Measurements from ENCODE around the gene ACIN1.
"Not testable (repeated sequence)": the region's sequence is repeated elsewhere in the genome, so short reads cannot be mapped to it uniquely, and the experiment has no call there.

The ACIN1 gene

DNA sequence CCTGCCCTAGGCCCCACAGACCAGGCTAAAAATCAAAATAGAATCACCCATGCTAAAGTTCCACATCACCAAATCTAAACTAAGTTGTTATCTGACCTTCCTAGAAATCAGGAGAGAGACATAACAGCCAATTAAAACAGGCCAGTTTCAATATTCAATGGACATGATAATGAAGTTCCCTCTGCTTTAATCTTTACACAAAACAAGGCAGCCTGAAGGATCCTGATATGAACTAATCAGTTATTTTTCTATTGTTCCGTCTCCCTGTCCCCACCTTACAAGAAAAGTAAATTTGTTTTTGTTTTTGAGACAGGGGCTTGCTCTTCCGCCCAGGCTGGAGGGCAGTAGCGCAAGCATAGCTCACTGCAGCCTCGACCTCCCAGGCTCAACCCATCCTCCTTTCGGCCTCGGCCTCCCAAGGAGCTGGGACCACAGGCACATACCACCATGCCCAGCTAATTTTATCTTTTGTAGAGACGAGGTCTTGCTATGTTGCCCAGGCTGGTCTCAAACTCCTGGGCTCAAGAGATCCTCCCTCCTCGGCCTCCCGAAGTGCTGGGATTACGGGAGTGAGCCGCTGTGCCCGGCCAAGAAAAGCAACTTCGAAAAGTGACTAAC is 29.5 kb upstream of the ACIN1 start:
- no peak for FAIRE-seq

DNA sequence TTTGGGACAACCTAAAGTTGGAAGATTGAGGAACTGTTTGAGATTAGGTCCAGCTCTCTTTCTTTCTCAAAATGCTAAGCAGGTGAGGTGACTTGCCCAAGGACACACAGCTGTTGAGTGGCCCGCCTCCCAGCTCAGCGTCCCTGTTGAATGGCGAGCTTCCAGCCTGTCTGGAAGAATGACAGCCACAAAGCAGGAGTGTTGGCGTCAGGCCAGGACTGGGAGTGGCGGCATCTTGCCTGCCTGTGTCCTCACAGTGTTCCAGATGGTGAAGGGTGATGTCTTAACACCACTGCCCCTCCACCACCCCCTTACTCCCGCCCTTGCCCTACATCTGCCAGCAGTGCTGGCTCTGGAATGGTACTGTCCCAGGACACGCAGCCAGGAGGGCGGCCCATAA is 28.5 kb upstream of the ACIN1 start:
- no peak for FAIRE-seq

DNA sequence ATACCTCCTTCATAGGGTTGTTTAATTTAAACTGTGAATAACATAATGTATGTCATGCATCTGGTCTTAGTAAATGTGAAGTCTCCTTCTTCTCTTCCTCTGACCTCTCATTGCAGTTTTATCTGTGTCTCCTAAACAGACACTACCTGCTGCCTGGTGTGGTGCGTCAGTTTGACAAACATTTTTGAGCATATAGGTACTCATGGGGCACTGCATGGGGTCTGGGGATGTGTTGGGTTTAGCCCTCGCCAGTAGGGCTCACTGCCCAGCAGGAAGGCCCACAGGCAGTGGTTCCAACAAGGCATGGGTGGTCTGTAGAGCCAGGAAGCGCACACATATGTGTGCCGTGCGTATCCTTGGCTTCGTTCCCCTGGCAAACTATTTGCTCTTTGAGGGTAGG is 27.1 kb upstream of the ACIN1 start:
- no peak for FAIRE-seq

DNA sequence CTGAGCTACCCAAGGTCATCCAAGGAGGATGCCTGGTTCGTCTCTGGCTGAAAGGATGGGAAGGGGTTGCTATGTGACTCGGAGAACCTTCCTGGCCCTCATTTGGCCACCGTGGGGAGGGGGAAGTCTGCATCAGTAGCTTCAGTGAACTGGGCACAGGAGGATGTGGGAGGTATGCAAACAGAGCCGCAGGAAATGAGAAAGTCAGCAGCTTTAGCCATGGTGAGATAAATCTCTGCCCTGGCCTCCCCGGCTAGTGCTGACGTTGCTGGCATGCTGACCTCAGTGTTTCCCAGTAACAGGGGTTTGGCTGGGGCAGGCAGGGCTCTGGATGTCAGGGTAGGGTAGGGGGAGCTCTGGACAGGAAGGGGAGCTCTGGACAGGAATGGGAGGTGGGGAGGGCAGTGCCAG is 26.4 kb upstream of the ACIN1 start:
- no peak for FAIRE-seq

DNA sequence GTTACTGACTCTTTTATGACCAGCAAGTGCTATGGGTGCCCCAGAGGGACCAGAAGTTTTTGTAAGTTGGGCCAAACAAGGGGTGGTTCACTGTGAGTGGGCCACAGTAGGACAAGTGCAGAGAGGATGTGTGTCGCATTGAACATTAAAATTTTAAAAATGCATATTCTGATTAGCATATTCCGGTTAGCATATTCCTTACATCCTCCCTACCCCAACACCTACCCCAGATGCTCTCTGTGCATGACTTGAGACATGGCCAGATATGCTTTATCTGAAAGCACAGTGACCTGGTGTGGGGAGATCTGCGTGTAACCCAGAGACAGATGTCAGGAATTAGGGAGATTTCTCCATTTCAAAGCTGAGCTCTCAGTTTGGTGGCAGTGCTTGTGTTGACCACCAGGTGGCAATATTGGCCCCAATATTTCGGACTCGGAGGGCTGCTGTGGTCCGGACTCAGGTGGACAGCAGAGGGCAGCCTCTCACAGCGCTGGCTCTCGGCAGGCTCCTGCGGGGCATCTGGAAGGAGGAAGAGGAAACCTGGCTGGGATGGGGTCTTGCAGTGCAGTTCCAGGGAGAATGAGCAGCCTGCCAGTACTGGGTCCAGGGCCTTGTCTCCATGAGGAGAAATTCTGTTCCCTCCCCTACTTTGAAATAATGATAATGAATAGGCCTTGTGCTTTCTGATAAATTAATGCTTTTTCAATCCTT is 25.8 kb upstream of the ACIN1 start:
- no peak for FAIRE-seq

DNA sequence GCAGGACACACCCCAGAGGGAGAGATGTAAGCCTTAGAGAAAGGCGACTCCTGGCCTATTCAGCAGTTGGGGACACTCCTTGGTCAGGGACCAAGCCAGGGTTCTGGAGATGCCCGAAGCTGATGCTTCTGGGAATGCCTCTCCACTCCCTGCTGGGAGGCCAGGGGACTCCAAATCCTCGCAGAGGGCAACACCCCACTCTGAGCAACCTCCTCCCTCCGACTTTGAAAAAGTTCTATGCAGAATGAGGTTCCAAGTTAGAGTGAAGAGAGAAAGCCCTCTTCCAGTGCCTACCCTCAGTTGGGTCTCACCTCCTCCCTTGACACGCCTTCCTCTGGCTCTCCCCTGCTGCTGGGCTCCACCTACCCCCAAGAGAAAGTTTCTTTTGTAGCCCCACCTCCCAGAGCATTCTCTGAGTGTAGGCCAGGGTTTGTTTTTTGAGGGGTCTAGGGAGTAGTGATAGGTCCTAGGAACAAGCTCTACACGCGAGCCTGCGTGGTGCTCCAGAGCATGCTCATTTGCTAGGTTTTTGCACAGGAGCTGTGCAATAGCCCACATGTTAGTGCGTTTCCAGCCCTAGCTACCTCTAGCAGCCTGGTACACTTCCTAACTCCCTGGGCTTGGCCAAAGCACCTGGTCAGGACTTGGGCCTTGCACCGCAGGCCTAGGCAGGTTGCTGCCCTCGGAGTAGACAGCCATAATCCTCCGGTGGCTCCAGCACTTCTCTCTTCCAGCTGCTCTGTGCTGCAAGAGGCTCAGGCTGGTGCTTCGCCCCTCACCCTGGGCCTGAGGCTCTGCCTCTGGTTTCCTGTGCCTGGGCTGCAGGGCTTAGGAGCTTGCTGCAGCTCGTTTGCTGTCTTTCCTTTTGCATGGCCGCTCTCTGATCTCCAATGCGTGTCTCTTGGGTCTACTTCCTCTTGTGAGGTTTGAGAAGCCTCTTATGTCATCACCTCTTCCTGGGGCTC is 24.7 kb upstream of the ACIN1 start:
- FAIRE-seq = no peak

DNA sequence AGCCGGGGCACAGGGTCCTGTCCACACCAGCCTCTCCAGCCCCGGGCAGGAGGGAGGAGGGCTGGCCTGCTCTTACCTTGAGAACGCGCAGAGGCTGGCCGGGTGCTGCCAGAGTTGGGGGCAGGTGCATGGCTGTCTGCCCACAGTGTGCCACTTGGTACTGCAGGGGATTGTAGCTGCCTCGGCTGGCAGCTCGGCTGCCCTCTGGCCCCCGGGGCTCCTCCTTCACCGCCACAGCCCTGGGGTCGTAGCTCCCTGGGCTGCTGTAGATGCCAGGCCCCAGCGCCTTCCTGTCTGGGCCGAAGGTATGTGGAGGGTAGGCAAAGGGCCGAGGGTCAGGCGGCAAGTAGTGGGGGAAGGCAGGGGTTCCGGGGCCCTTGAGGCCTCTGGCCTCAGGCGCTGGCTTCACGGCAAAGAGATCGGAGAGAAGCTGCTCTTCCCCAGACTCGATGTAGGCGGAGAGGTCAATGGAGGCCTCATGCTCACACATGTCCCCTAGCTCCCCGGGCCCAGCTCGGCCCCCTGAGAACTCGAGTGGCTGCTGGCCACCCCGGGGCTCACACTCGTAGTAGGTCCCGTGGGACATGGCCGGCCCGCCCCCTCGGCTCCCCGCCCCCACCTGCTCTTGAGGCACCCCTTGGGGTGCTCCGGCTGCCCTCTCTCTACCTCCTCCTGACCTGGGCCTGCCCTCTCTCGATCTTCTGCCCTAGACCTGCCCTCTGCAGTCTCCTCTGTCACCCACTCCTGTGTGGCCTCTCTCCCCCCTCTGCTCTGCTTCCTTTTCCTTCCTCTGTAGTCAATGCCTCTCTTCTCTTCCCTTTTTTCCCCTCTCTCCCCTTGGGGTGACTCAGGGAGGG is 23.8 kb upstream of the ACIN1 start, which contains the start of gene CEBPE:
TSS of gene CEBPE (minus strand) at position 750 of the 857 bp plus-strand sequence. CDS start at position 586, 164 bp downstream.
- no peak for FAIRE-seq

DNA sequence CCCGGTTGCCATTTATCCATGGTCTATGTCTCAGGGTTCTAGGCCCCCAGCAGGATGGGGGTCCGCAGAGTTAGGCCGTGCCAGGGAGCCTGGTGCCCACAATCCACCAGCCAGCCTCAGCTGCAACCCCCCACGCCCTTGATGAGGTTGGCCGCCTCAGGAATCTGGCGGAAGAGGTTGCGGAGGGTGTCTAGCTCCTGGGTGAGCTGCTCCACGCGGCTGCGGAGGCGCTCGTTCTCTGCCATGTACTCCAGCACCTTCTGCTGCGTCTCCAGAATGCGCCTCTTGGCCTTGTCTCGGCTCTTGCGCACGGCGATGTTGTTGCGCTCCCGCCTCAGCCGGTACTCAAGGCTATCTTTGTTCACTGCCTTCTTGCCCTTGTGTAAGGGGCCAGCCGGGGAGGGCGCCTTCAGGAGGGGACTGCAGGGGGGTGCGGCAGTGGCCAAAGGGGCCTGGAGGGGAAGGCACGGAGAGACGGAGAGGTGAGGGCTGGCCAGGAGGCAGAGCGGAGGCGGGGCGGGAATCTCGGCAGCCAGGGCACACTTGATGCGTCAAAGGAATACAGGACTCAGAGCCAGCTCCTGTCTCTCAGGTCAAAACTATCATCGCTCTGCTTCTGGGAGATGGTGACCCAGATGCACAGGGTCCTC is 22.6 kb upstream of the ACIN1 start:
- FAIRE-seq = no peak

DNA sequence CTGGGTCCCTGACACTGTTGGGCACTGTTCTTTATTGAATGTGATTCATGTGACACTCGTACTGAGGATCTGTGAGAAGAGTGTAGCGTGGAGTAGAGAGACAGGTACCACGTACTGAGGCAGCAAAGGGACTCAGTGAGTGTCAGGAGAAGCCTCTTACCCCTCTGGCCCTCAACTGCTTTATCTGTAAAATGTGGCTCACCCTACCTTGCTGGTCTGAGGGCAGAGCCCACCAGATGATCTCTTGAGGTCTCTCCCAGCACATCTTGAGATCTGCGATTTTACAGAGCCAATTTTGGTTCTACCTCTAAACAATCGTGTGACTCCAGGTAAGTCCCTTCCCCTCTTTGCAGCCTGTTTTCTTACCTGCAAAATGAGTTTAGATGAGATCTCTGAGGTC is 21.0 kb upstream of the ACIN1 start:
- no peak for FAIRE-seq

DNA sequence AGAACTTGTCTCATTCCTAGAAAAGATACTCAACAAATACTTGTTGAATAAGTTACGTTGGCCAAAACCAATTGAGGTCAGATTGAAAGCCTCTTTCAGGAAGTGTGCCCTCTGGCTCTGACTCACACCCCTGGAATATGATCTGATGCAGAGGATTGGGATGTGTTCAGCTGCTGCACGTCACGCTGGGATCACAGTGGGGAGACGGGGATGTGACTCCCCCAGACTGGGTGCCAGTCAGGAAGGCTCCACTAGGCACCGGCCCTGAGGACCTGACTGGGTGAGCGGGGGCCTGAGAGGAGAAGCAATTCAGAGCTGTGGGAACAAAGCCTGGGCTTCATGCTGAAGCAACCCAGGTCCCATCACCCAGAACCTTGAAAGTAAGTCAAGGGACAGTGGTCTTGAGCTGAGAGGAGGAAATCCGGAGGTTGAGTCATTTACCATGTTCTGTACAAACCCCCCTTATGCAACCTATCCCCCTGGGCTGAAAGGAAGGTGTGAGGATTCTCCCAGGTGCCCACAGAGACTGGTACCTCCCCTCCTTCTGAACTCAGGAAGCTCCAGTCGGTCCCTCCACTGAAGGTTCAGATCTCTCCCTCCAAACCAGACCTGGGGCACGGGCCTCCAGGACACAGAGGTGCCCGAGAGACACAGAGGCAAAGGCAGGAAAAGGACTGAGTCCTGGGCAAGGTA is 20.2 kb upstream of the ACIN1 start:
- no peak for FAIRE-seq

DNA sequence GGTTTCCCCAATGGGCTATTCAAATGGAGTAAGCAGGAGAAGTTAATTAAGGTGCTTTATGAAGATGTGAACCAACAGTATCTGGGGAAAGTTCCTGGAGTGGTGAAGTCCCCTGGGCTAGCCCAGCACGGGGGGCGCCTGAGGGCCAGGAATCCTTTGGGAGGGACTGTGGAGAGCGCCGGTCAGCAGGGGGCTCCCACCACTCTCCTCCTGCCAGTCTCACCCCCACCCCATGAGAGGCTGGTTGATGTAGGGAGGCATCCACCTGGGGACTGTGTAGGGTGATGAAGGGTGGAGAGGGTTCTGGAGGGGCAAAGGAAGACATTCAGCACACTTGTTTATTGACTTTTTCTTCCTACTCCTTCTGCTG is 19.7 kb upstream of the ACIN1 start:
- no peak for FAIRE-seq

DNA sequence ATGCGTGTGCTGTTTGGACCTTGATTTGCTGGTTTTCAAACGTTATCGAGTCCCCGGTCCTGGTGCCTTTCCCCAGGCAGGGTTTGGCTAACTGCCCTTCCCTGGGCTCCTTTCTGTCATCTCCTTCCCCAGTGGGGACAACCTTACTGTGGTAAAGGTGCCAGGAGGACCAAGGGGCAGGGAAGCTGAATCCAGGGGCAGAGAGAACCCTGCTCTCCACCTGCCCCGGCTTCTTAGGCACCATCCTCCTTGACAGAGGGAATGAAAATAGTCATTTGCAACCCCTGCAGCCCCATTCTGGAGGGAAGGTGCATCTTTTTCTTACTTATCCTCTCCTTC is 19.2 kb upstream of the ACIN1 start:
- FAIRE-seq = no peak

DNA sequence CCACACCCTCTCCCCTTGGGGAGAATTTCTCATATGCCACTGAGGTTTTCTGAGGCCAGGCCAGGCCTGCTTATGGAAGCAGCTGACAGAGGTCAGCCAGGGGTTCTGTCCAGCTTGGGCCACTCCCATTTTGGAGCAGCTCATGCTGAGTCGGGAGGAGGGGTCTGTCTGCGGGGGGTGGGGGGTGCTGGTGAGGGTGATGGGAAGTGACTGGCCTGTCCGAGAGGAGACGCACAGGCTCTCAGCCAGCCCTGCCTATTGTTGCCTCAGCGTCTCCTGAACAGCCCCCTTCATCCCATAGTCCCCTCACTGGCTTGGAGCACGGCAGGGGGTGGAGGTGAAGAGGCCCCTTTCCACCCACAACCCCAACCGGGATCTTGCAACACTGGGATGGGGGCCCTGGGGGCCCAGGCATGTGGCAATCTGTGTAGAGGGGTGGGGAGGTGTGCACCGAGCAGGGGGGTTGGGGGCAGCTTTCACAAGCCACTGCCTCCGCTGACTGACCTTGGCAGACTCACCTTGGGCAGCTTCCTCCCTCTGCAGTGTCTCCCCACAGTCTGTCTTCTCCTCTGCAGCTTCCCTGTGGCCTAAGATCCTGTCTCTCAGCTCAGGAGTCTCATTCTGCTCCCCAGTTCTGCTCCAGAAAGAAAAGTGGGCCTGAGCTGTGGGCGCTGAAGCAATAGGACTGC is 18.6 kb upstream of the ACIN1 start:
- no peak for FAIRE-seq

DNA sequence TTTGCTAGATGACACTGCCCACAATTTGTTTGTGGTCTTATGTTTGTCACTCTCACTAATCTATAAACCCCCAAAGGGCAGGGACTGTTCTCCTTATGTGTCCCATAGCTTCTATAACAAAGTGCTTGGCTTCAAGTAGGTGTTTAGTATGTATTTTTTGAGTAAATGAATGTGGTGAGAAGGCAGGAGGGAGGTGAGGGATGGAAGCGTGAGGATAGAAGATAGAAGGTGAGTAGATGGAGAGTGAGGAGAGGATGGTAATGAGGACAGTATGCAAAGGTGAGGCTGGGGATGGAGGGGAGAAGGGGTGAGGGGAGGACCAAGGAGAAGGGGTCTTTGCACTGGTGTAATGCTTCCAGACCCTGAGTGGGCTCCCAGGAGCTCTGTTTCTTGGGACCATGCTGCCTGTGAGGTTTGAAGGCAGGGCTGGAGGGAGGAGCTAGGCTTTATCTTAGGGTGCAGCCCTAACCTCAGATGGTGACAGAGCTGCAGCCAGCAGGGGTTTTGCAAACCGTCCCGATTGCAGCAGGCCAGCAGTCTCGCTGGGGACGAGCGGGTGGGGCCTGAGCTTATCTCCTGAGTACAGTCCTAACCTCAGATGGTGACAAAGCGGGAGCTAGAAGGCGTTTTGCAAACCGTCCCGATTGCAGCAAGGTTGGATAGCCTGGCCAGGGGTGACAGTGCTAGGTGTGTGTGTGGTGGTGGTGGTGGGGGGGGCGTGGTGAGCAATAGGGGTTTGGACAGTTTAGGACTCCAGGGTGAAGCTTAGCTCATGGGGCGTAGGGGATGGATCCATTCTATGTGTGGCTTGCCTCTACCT is 17.6 kb upstream of the ACIN1 start:
- no peak for FAIRE-seq

DNA sequence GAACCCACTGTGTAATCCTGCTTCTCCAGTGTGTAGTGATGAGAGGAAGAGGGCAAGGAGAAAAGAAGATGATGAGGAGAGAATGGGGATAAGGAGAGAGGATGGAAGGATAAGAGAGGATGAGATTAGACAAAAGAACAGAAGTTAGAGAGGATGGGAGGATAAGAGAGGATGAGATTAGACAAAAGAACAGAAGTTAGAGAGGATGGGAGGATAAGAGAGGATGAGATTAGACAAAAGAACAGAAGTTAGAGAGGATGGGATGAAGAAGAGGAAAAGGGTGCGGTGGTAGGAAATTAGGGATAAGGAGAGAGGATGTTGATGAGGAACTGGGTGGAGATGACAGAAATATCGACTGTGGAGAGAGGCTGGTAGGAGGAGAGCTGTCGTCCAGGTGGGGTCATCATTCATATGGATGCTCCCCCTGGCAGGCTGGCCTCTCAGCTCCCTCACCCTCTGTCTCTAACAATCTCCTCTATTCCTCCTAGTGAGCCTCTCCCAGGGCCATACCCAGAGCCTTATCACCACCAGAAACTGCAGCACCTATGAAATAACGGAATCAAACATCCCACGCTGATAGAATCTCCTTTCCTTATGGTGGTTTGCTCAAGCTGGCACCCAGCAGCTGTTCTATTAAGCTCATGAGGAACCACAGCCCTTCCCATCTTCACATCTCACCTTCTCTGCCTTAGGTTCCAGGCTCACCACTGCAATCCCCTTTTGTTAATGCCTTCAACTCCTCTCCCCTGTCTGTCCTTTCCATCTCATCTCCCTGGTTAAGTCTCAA is 15.8 kb upstream of the ACIN1 start:
- FAIRE-seq = no peak

DNA sequence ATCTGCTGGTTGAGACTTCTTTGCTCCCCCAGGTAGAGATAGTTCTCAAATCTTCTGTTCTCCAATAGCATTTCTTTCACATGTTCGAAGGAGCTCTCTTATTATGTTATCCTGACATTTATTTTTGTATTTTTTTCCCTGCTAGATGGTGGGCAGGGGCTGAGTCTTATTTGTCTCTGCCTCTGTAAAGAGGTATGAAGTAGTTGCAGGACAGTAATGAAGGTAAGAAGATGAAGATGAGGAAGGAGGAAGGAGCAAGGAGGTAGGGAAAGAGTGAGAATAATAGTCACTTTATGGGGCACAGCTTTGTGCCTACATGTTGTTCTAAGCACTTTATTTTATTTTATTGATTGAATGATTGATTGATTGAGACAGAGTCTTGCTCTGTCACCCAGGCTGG is 14.8 kb upstream of the ACIN1 start:
- FAIRE-seq = no peak

DNA sequence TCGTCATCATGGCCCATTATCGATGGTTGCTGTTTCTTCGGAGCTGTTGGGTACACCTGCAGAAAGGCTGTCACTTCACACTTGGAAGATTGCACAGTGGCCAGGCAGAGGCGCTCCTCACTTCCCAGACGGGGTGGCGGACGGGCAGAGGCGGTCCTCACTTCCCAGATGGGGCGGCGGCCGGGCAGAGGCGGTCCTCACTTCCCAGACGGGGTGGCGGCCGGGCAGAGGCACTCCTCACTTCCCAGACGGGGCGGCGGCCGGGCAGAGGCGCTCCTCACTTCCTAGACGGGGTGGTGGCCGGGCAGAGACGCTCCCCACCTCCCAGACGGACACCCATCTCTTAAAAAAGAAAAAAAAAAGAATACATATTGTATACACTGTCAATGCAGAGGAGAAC is 13.2 kb upstream of the ACIN1 start:
- not testable (repeated sequence) for FAIRE-seq

DNA sequence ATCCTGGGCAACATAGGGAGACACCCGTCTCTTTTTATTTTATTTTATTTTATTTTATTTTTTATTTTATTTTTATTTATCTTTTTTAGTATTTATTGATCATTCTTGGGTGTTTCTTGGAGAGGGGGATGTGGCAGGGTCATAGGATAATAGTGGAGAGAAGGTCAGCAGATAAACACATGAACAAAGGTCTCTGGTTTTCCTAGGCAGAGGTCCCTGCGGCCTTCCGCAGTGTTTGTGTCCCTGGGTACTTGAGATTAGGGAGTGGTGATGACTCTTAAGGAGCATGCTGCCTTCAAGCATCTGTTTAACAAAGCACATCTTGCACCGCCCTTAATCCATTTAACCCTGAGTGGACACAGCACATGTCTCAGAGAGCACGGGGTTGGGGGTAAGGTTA is 12.7 kb upstream of the ACIN1 start:
- not testable (repeated sequence) for FAIRE-seq

DNA sequence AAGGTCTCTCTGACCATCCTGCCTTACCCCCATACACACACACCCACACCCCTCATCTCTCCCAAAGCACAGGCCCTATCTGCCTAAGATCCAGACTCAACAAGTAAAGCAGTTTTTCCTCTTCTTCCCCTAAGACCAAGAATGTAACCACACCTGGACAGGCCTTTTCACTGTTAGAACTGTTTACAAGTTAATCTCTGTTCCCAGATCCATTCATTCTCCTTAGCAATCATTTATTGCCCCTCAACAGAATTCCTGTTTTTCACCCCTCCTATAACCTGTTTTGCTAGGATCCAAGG is 11.8 kb upstream of the ACIN1 start:
- FAIRE-seq = no peak

All from TTC549 (cell line).